GM13976 (cell line): ENCODE data around the gene NDUFB10.

Source experiments
- DNase-seq: peaks from one replicate; pipeline ENCODE4 v3.0.0; 2012; ENCODE audit warnings: low spot score
- CTCF ChIP-seq: IDR thresholded peaks from 2 replicates; pipeline ENCODE4 v1.5.1; 2012; ENCODE audit warnings: borderline replicate concordance, mild to moderate bottlenecking; ENCODE audit not compliant: insufficient read depth; ENCODE audit errors: extremely low read depth, missing control alignments, control extremely low read depth
- in situ Hi-C: fragments of 300-500 bp; cut with MboI; formaldehyde crosslinking; loops from one replicate; pipeline ENCODE4 v1.12.0; 2022; ENCODE audit warnings: low sequenced_read_pairs, mixed read lengths, inconsistent platforms; ENCODE audit not compliant: unreplicated experiment

Gene NDUFB10

GRCh38 chr16:1965396-1966001 is 6.2 kb downstream of the NDUFB10 start:
- in situ Hi-C loops, result no loop called here

DNA sequence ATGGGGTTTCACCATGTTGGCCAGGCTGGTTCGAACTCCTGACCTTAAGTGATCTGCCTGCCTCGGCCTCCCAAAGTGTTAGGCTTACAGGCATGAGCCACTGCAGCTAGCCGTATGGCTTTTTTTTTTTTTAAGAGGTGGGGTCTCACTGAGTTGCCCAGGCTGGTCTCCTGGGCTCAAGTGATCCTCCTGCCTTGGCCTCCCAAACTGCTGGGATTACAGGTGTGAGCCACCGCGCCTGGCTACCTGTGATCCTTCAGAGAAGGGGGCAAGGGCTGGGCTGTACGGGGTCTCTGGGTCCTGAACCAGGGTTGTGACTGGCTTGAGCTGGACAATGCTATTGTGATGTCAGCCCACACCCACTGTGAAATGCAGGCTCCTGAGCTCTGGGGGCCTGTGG is 7.1 kb downstream of the NDUFB10 start, which contains the start of gene RNF151:
TSS of gene RNF151 (plus strand) at position 397 of the 400 bp plus-strand sequence. CDS start 26 bp downstream, outside the sequence.
- no peak for TF ChIP-seq CTCF
- no peak for DNase-seq
- in situ Hi-C loops, result no loop called here

More at GRCh38 chr16:1965396-1966001, 6.2 kb downstream of the NDUFB10 start:
- TF ChIP-seq CTCF, result no peak
- no peak for DNase-seq

DNA sequence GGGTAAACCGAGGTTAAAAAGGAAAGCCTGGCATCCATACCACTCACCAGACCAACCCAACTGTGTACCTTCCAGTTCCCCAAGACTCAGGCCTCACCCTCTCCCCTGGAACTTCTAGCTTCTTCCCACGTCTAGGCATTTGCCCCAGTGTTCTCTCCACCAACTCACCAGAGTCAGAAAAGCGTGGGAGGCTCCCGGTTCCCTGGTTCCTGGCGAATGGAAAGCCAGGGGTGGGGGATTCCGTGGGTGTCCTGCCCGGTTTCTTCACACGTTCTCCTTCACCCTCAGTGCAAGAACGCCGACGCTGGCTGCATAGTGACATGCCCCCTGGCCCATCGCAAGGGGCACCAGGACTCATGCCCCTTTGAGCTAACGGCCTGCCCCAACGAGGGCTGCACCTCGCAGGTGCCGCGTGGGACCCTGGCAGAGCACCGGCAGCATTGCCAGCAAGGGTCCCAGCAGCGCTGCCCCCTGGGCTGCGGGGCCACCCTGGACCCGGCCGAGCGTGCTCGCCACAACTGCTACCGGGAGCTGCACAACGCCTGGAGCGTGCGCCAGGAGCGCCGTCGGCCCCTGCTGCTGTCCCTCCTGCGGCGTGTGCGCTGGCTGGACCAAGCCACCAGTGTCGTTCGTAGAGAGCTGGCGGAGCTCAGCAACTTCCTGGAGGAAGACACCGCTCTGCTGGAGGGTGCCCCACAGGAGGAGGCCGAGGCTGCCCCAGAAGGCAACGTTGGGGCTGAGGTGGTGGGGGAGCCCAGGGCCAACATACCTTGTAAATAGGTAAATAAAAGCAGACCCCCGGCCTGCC is 9.0 kb downstream of the NDUFB10 start:
- TF ChIP-seq CTCF, result no peak
- in situ Hi-C loops, result no loop called here
- no peak for DNase-seq

DNA sequence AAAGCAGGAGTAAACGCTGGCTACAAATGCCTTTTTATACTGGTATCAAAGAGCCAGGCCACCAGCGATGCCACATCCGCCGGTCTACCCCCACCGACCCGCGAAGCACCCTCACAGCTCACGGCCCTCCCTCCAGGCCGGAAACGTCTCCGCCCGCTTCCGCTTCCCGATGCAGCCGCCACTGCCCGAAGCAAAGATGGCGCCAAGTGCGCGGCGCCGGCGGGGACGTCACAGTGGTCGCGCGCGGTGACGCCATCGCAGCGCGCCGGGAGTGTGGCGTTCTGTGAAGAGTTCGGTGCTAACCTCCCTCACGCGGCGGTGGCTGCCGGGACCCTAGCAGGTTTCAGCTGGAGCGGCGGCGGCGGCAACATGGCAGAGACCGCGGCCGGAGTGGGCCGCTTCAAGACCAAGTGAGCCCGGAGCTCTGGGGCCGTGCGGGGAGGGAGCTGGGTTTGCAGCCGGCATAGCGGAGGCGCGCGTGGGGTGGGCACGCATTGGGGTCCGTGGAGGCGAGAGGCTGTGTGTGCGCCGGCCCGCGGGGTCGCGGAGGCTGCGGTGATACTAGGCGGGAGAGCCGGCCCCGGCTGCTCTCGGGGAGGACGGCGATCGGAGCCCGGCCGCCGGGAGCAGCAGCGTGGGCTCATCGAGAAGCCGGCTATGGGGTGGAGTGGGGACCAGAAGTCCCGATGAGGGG is 12.6 kb downstream of the NDUFB10 start, which contains the start of gene TBL3:
TSS of gene TBL3 (plus strand) at position 258 of the 694 bp plus-strand sequence. CDS start at position 370, 112 bp downstream.
- DNase-seq, result peak; percentile 96
- in situ Hi-C loops, result no loop called here
- no peak for TF ChIP-seq CTCF

- no peak for DNase-seq
- in situ Hi-C loops, result no loop called here
- TF ChIP-seq CTCF, result no peak
Observed at GRCh38 chr16:1972490-1972877, 13.1 kb downstream of the NDUFB10 start.

DNA sequence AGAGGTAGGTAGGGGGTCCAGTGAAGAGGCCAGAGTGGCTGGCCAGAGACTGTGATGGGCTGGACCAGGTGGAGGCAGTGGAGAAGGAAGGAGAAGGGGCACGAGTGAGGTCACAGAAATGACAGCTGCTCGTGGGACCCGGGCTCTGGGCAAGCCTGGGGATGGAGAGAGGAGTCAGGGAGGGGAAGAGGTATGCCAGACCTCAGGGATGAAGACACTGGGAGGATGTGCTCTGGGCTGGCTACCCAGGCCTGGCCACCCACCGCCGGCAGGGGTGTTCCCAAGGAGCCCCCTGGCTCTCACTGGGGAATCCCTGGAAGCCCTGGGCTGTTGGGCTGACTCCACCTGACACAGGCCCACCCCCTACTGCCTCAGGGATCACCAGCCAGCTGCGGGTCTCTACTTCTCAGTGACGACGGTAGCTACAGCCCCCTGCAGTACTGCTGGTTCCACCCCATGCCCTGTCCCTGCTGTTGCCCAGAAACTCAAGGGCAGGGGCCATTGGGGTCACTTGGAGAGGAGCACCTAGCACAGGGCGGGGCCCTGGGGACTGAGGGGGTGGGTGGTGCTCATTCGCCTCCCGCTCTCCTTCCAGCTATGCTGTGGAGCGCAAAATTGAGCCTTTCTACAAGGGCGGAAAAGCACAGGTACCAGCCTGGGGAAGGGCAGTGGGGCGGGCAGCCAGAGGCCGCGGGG is 14.3 kb downstream of the NDUFB10 start:
- TF ChIP-seq CTCF, result no peak
- in situ Hi-C loops, result no loop called here

More for the DNA sequence above, 14.3 kb downstream of the NDUFB10 start:
- no peak for DNase-seq
